CD1c-positive myeloid dendritic cell (primary cell): ENCODE data around the gene OR4D9.

Source experiments
- DNase-seq: peaks from one replicate; pipeline ENCODE4 v3.0.0-alpha.2; 2016; ENCODE audit errors: extremely low spot score

OR4D9 gene

DNA sequence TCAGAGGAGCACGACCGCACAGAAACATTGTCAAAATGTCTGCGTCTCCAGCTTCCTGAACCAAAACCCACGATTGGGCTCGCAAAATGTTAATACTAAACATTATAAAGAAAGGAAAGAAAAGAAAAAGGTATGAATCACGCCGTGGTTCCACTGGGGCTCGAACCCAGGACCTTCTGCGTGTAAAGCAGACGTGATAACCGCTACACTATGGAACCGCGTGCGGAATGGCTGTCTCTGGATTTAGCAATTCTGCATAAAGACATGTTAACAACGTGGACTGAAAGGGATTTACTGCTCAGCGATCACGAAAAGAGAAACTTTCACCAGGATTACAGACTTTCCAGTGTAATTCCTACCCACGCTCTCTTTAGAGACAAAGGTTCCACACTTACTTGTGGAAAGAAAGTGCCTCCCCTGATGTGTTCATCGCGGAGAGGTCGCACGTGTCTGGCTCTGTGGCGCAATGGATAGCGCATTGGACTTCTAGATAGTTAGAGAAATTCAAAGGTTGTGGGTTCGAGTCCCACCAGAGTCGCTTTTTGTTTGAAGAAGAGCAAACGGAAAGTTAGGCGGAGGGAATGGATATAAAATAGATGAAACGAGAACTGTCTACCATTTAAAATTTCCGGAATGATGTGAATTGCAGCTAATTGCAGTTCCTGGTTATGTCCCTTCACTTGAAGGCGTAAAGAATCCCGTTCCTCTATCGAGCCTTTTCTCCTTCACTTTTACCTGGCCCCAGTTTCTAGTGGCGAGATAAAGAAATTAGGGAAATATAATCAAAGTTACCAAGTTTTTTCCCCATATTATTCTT lies 39.7 kb downstream of the OR4D9 start:
- DNase-seq = peak; percentile 88

DNA sequence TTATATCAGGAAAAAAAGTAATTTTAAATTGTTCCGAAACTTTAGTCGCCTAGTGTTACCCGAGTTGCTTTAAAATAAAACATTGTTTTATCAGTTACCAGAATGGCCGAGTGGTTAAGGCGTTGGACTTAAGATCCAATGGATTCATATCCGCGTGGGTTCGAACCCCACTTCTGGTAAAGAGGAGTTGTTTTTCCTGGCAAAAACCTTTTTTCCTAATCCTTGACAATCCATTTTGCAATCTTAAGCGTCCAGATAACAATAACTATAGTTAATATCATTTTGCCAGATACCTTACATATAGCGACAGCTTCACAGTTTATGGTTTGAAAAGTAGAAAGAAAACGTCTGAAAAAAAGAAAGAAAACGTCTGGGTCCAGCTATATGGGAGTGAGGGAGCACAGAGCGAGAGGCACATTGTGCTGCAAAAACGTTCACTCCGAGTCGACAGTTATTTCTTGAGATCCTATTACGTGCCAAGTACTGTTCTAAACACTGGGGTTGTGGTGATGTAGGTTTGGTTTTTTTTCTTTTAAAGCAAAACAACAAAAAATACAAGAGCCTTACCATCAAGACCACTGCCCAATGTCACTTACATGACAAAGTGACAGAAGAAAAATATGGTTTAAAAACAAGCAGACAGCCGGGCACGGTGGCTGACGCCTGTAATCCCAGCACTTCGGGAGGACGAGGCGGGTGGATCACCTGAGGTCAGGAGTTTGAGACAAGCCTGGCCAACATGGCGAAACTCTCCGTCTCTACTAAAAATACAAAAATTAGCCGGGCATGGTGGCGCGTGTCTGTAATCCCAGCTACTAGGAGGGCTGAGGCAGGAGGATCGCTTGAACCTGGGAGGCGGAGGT lies 40.6 kb downstream of the OR4D9 start:
- no peak for DNase-seq

DNA sequence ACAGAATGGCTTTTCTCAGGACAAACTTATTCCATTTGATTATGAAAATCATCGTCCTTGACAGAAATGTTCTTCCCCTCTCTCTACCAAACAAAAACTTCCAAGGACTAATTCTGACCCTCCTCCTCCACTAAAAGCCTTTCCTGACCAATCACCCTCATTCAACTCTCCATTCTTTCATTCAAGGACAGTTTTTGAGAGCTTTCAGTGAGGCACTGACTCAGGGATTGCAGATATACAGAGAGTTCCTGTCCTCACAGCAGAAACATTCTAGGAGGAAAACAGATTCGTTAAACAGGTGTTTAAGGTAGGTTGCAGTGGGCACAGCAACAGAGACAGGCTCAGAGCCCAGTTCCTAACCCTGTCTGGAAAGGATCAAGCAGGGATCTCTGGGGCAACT lies 41.5 kb downstream of the OR4D9 start:
- no peak for DNase-seq

DNA sequence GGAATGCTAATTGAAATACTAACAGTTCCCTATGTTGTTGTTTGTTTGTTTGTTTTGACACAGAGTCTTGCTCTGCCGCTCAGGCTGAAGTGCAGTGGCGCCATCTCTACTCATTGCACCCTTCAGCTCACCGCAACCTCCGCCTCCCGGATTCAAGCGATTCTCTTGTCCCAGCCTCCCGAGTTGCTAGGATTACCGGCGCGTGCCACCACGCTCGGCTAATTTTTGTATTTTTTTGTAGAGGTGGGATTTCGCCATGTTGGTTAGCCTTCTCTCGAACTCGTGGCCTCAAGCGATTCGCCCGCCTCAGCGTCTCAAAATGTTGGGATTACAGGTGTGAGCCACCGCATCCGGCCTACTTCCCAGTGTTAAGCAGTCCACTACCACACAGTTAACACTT lies 42.0 kb downstream of the OR4D9 start:
- no peak for DNase-seq

DNA sequence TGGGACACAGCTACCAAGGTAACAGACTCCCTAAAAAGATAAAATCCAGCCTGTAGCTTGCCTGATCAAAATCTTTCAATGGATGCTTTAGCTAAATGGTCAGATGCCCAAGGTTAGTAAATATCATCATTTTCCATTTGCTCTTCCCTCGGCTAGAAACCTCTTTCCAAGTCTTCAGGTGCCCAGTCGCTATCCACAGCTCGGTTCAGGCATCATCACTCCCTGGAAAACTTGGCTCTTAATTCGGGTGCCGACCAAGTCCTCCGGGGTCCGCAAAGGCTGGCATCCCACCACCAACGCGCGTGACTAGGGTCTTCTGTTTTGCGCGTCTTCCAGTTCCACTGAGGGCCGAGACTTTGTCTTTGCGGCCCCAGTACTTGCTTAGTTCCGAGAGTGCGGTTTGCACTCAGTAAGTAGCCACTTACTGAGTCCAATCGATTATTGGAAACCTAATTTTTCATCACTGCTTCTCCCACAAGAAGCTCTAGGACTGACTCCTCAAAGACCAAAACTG lies 44.3 kb downstream of the OR4D9 start:
- DNase-seq = no peak

DNA sequence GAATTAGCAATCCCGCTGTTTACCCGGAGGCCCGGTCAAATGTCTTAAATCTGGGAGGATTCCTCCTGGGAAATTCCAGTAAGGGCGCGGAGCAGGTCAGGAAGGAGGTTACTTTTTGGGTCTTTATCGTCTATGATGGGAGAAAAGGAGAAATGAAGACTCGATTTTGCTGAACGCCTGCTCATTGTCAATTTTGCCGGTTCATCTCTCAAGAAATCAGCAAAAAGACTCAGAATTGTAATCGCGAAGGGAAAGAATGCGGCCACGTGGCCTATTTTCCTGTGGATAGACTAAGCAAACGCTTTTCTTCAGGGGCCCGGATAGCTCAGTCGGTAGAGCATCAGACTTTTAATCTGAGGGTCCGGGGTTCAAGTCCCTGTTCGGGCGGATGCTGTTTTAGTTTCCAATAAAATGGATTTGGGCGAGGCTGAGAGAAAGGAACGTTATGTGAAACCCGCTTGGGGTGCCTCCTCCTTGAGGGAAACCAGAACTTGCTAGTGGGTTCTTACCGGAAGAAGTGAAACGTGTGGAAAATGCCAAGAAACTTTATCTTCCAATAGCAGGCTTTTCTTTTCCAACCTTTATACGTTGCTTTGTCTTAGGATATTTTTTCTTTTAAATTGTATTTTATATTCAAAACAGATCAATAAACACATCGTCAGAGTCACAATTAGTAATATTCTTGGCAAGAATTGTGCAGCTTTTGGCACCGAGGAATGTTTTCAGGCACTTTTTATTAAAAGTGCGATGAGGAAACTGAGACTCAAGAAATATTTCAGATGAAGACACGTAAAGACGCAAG lies 45.0 kb downstream of the OR4D9 start:
- DNase-seq = peak; percentile 55

DNA sequence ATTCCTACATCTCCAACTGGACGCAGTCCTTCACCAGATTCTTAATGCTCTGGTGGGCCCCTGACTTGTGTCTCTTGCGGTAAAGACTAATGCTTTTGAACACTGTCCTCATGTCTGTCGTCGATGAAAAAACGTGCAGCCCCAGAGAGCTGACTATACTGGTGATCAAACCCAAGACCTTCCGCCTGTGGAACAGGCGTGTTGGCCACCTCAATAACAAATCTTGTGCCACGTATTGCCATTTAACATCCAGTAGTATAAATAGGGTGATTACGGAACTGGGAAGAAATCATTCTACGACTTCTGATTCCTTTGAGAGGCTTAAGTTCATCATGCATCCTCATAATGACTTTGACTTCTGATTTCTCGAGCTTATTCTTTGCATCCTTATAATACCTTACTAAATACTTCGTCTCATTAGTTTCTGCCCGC lies 45.6 kb downstream of the OR4D9 start:
- DNase-seq = no peak

DNA sequence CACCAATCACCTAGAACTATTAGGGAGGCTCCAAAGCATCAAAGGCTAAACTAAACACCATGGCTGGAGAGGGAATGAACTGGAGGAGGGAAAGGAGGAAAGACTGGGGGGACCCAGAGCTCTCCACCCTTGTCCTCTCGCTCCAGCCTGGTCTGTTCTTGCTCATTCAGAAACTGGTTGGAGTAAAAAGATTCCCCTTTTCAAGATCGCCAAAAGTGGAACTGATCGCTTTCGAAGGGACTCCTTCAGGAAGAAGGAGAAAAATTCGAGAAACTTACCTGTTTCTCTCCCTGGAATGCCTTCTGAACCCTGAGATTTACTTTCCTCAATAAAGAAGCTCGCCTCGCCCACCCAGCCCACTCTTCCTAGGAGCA lies 46.9 kb downstream of the OR4D9 start:
- peak; percentile 79 for DNase-seq

DNA sequence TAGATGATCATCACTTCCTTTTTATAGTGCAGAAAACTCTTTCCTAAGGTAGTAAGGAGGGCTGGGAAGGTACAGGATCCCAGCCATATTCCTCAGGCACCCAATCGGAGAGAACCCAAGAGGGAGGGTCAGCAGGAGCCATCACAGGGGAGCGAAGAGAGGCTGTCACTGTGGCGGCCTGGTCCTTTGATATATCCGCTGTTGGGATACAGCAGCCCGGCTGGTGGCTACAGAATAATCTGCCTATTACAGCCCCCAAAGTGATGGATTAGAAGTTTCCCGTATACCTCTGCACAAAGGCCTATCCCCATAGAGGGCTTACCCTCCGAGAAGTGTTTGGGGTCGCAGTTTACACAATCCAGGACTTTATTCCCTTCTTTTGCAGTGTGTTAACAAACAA lies 48.5 kb downstream of the OR4D9 start:
- DNase-seq = no peak

DNA sequence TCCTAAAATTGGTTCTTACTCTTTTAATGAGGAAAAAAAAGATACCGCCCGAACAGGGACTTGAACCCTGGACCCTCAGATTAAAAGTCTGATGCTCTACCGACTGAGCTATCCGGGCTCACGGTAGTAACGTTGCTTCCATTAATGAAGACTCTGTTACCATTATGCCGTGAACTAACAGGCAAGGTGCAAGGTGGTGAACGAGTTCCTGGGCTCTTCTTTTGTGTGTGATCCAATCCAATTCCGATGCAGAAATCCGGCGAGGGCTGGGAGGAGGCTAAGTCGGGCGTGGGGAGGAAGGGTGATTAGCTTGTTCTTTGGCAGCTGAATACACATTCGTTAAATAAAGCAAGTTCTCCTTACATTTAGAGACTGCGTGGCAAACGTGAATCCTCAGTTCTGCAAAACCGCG lies 49.0 kb downstream of the OR4D9 start:
- no peak for DNase-seq

DNA sequence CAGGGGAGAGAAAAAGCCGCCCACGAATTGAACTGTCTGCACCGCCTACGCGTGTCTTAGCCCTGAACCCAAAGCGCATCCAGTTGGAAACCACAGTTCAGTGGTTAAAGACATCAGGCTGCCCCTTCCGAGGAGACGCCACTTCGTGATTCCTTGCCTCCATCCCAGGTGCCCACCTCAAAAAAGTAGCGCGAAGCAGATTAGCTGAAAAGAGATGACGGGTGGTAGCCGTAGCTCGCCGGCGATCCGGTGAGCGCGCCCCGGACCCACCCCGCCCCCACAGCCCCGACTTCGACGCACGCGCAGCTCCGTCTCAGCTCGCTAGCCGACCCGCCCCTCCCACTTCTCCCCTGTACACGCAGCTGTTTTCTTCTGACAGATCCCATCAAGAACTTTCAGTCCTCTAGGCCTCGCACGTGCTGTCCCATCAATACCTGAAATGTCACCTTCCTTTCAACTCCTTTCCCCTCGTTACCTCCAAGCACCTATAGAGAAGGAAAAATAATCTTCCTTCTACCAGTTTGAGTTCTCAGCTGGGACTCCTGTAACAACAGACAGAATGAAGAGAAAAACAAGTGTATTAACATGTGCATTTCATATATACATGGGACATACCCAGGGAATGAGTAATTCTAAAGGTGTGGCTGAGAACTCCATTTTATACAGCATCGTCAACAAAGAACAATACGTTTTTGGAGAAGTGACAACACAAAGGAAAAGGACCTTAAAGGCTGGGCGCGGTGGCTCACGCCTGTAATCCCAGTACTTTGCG lies 49.5 kb downstream of the OR4D9 start:
- peak; percentile 96 for DNase-seq

DNA sequence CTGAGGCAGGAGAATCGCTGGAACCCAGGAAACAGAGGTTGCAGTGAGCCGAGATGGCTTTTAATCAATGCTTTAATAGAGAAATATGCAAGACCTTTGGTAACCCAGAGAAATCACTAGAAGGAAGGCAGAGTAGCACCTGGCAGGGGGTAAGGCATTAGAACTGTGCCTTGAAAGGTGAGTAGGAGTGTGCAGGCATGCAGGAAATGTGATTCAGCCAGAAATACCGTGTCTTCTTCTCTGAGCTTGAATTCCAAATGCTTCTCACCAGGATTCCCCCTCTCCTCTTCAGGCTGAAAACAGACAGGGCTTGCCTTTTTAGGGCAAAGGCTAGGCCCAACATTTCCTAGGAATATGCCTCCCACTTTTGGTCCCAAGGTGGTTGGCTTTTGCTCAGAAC lies 51.0 kb downstream of the OR4D9 start:
- DNase-seq = no peak
